ENCODE measurements around the gene DUSP1.

DNA sequence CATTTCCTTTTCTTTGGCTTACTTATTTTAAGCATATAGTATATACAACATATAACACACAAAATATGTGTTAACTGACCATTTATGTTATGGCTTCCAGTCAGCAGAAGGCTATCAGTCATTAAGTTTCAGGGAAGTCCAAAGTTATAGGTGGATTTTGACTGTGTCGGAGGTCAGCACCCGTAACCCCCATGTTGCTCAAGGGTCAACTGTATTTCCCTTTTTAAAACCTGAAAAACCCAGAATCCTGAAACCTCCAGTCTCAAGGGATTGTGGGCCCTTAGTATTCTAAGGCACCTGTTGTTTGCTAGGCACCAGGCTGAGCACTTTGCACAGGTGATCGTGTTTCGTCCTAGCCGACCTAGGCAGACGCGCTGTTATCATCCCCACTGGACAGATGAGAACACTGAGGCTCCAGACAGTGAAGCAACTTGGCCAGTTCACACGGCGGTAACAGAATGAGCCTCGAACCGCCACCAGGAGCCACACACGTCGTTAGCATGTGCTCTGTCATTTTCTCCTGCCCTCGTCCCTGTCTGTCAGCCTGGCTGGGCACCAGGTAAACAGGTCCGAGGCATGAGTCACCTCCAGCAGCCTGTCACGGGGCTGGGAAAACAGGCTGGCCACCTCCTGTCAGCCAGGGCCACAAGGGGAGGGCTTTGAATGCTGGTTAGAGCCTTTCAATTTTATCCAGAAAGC lies 39.9 kb downstream of the DUSP1 start:
- TF ChIP-seq CTCF (conservative IDR thresholded peaks at IDR 0.05; ENCODE audit: low read depth, low read length) (no peak), CEBPB (IDR thresholded peaks at IDR 0.05; ENCODE audit: low read depth, low read length) (no peak), RAD21 (IDR thresholded peaks at IDR 0.05; ENCODE audit: low read length) (no peak), USF2 (IDR thresholded peaks at IDR 0.05; ENCODE audit: low read depth, low read length) (no peak), RCOR1 (IDR thresholded peaks at IDR 0.05; ENCODE audit: insufficient replicate concordance, low read length) (no peak), POLR2A (IDR thresholded peaks at IDR 0.05; ENCODE audit: low read depth, low read length) (no peak), ELK1 (IDR thresholded peaks at IDR 0.05; ENCODE audit: borderline replicate concordance, low read depth, low read length) (no peak)
